OCI-LY1 (cell line): ENCODE data around the gene SLIT3.

Source experiments
- H2AFZ ChIP-seq: fragments of 200-600 bp; sonication (generic), shearing (Covaris generic); 2 replicates; pipeline ENCODE4 v1.6.0; 2014; ENCODE audit warnings: antibody characterized with exemption, mild to moderate bottlenecking, low read length
- H3F3A ChIP-seq: fragments of 200-600 bp; sonication (generic), shearing (Covaris generic); 2 replicates; pipeline ENCODE4 v1.6.0; 2014; ENCODE audit warnings: mild to moderate bottlenecking, antibody characterized with exemption, low read length, moderate library complexity; ENCODE audit not compliant: insufficient read depth
- H3K27ac ChIP-seq: fragments of 200-600 bp; sonication (generic); 2 replicates; pipeline ENCODE4 v1.5.1; 2014; ENCODE audit warnings: low read length, mixed run types, mild to moderate bottlenecking, low read depth; ENCODE audit not compliant: poor library complexity, severe bottlenecking
- H3K27me3 ChIP-seq: fragments of 200-600 bp; sonication (generic); 2 replicates; pipeline ENCODE4 v1.6.0; 2014; ENCODE audit warnings: antibody characterized with exemption, mild to moderate bottlenecking, low read length, moderate library complexity; ENCODE audit not compliant: insufficient read depth
- H3K36me3 ChIP-seq: fragments of 200-600 bp; sonication (generic); 2 replicates; pipeline ENCODE4 v1.6.1; 2014; ENCODE audit warnings: mild to moderate bottlenecking, antibody characterized with exemption, low read length, moderate library complexity, mixed read lengths; ENCODE audit not compliant: insufficient read depth
- H3K4me1 ChIP-seq: fragments of 200-600 bp; sonication (generic); 2 replicates; pipeline ENCODE4 v1.5.1; 2014; ENCODE audit warnings: mild to moderate bottlenecking, low read length, moderate library complexity; ENCODE audit not compliant: insufficient read depth, severe bottlenecking
- H3K4me2 ChIP-seq: fragments of 200-600 bp; sonication (generic), shearing (Covaris generic); 2 replicates; pipeline ENCODE4 v1.6.1; 2014; ENCODE audit warnings: low read length
- H3K4me3 ChIP-seq: fragments of 200-600 bp; sonication (generic); 2 replicates; pipeline ENCODE4 v1.5.1; 2014; ENCODE audit warnings: low read length, low read depth, mild to moderate bottlenecking, mixed read lengths; ENCODE audit not compliant: poor library complexity, severe bottlenecking
- H3K79me2 ChIP-seq: fragments of 200-600 bp; shearing (Covaris generic); 2 replicates; pipeline ENCODE4 v1.6.1; 2016; ENCODE audit warnings: mixed run types, low read length, mixed read lengths; ENCODE audit not compliant: insufficient read depth
- H3K9ac ChIP-seq: fragments of 200-600 bp; sonication (generic), shearing (Covaris generic); 2 replicates; pipeline ENCODE4 v1.6.1; 2014; ENCODE audit warnings: mild to moderate bottlenecking, low read length, mixed read lengths
- H3K9me2 ChIP-seq: fragments of 200-600 bp; sonication (generic), shearing (Covaris generic); 2 replicates; pipeline ENCODE4 v1.6.1; 2014; ENCODE audit warnings: low read depth, mild to moderate bottlenecking, low read length, mixed read lengths
- H3K9me3 ChIP-seq: fragments of 200-600 bp; shearing (Covaris generic); 2 replicates; pipeline ENCODE4 v1.6.1; 2014; ENCODE audit warnings: low read length, mixed read lengths
- H4K20me1 ChIP-seq: fragments of 200-600 bp; sonication (generic), shearing (Covaris generic); 2 replicates; pipeline ENCODE4 v1.6.0; 2016; ENCODE audit warnings: mild to moderate bottlenecking, low read length; ENCODE audit not compliant: insufficient read depth
- CTCF ChIP-seq: fragments of 200-600 bp; sonication (generic), shearing (Covaris generic); IDR thresholded peaks from 2 replicates; pipeline ENCODE4 v1.5.1; 2017; ENCODE audit warnings: mild to moderate bottlenecking, antibody characterized with exemption, low read length, moderate library complexity, mixed read lengths
- EZH2 ChIP-seq: fragments of 200-600 bp; sonication (generic), shearing (Covaris generic); IDR thresholded peaks from 2 replicates; pipeline ENCODE4 v1.8.0; 2017; ENCODE audit warnings: borderline replicate concordance, mixed run types, mild to moderate bottlenecking, antibody characterized with exemption, low read length, moderate library complexity, mixed read lengths

SLIT3 gene

DNA sequence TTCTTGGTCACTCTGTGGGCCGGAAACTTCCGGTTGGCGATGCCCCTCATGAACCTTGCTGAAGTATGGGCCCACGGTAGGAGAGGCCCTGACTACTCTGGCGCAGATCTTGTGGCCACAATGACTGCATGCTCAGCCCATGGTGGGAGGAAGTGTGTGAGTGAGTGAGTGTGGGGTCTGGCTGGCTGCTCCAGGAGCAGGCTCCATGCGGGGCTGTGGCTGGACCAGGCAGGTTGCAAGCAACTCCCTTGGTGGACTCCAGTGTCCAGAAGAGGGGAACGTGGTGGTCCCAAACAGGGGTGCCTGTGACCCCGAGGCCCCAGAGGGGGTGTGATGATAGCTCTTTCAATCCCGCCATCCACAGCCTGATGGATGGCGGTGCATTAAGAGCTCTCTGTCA lies 686.3 kb downstream of the SLIT3 start:
- H3K9ac ChIP-seq: no peak overlapping the region
- H2AFZ ChIP-seq: no peak overlapping the region
- no peaks in the 10 kb centered on the region for H3K9me2 ChIP-seq
- H4K20me1 ChIP-seq: no peaks in the 10 kb centered on the region
- no peaks in the 10 kb centered on the region for H3F3A ChIP-seq
- no peaks in the 10 kb centered on the region for H3K4me1 ChIP-seq
- H3K9me3 ChIP-seq: no peaks in the 10 kb centered on the region
- no peak overlapping the region for H3K4me3 ChIP-seq
- TF ChIP-seq EZH2 (no peak), CTCF (no peak)
- no peaks in the 10 kb centered on the region for H3K79me2 ChIP-seq
- no peaks in the 10 kb centered on the region for H3K36me3 ChIP-seq
- H3K4me2 ChIP-seq: no peak overlapping the region
- H3K27me3 ChIP-seq: no peaks in the 10 kb centered on the region
- H3K27ac ChIP-seq: no peak overlapping the region

GRCh38 chr5:168613996-168614395 lies 686.9 kb downstream of the SLIT3 start:
- Histone ChIP-seq H3K9me2 (no peaks in the 10 kb centered on the region), H3K4me1 (no peaks in the 10 kb centered on the region), H3K4me3 (no peak overlapping the region), H3F3A (no peaks in the 10 kb centered on the region), H3K79me2 (no peaks in the 10 kb centered on the region), H3K36me3 (no peaks in the 10 kb centered on the region), H3K27ac (no peak overlapping the region), H3K9ac (no peak overlapping the region), H3K9me3 (no peaks in the 10 kb centered on the region), H2AFZ (no peak overlapping the region), H4K20me1 (no peaks in the 10 kb centered on the region), H3K4me2 (no peak overlapping the region), H3K27me3 (no peaks in the 10 kb centered on the region)
- no peak for TF ChIP-seq EZH2
- no peak for TF ChIP-seq CTCF

- Histone ChIP-seq H3K4me2 (no peak overlapping the region), H3K9me2 (no peaks in the 10 kb centered on the region)
- TF ChIP-seq EZH2: no peak
- no peak for TF ChIP-seq CTCF
These were observed 687.5 kb downstream of the SLIT3 start for GRCh38 chr5:168613396-168613795.

More at GRCh38 chr5:168613396-168613795, 687.5 kb downstream of the SLIT3 start:
- H3K36me3 ChIP-seq: no peaks in the 10 kb centered on the region
- H3K9me3 ChIP-seq: no peaks in the 10 kb centered on the region
- no peaks in the 10 kb centered on the region for H3F3A ChIP-seq
- H3K4me3 ChIP-seq: no peak overlapping the region
- no peaks in the 10 kb centered on the region for H3K4me1 ChIP-seq
- no peak overlapping the region for H2AFZ ChIP-seq
- H3K27me3 ChIP-seq: no peaks in the 10 kb centered on the region
- H4K20me1 ChIP-seq: no peaks in the 10 kb centered on the region
- no peak overlapping the region for H3K27ac ChIP-seq
- H3K9ac ChIP-seq: no peak overlapping the region
- H3K79me2 ChIP-seq: no peaks in the 10 kb centered on the region
